ENCODE measurements around the gene C1GALT1C1. TPM values are rescaled to one million over a fixed set of nuclear protein-coding genes. Genes with fewer than 3 reads are reported as not detected.
"Not testable (repeated sequence)": the region's sequence is repeated elsewhere in the genome, so short reads cannot be mapped to it uniquely, and the experiment has no call there.

C1GALT1C1 gene
- 10 to 100 TPM; 12.3 to 13.3 TPM for total RNA-seq

GRCh38 chrX:120629667-120630537 lies at the start of gene C1GALT1C1:
TSS of gene C1GALT1C1 (minus strand) at chrX:120630054. CDS start at chrX:120627166, 2,888 bp downstream.
- DNase-seq, result peak; percentile 92
- Mint-ChIP-seq H3K36me3 (peaks cover 4% of the 10 kb centered on the region), H3K27me3 (no peaks in the 10 kb centered on the region), H3K9me3 (no peaks in the 10 kb centered on the region), H3K4me1 (peaks cover 14% of the 10 kb centered on the region), H3K27ac (peak within 1 kb of the TSS; percentile 97), H3K4me3 (peak within 1 kb of the TSS; percentile 91)

GRCh38 chrX:120677004-120677652 lies 47.3 kb upstream of the C1GALT1C1 start:
- peaks cover 10% of the 10 kb centered on the region for H3K9me3 Mint-ChIP-seq
- peak; percentile 6 for DNase-seq
- peak overlapping the region; percentile 22 for H3K4me3 Mint-ChIP-seq
- peaks cover 15% of the 10 kb centered on the region for H3K4me1 Mint-ChIP-seq
- H3K27me3 Mint-ChIP-seq, result no peaks in the 10 kb centered on the region
- H3K27ac Mint-ChIP-seq, result peak overlapping the region; percentile 43
- peaks cover 9% of the 10 kb centered on the region for H3K36me3 Mint-ChIP-seq

- Mint-ChIP-seq H3K4me1 (peaks cover 10% of the 10 kb centered on the region), H3K27me3 (no peaks in the 10 kb centered on the region), H3K27ac (no peak overlapping the region), H3K9me3 (peaks cover 8% of the 10 kb centered on the region), H3K4me3 (no peak overlapping the region), H3K36me3 (peaks cover 7% of the 10 kb centered on the region)
- DNase-seq, result no peak
These were observed 43.1 kb upstream of the C1GALT1C1 start for GRCh38 chrX:120672841-120673530.

DNA sequence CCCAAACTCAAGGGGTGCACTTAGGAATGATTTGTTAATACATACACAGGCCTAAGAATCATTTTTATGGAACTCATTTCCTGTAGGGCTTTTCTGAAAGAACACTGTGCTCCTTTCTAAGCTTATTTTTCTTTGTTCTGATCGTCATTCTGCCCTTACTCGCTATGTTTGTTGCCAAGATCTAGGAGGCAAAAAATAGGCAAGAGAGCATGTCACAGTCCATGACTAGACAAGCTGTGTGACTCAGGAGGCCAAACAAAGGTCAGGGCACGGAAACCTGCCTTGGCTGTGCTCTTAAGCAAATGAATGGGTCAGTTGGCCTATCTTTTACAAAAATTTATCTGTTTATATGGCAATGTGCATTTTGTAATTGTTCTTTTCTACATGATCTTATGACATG lies 42.5 kb upstream of the C1GALT1C1 start:
- Mint-ChIP-seq H3K4me1 (peaks cover 9% of the 10 kb centered on the region), H3K36me3 (peaks cover 7% of the 10 kb centered on the region)

GRCh38 chrX:120671963-120672362 lies 42.1 kb upstream of the C1GALT1C1 start:
- Mint-ChIP-seq H3K9me3 (peaks cover 7% of the 10 kb centered on the region), H3K36me3 (peaks cover 7% of the 10 kb centered on the region), H3K4me1 (peaks cover 5% of the 10 kb centered on the region), H3K27me3 (no peaks in the 10 kb centered on the region), H3K27ac (no peak overlapping the region), H3K4me3 (no peak overlapping the region)
- DNase-seq, result no peak

More for the DNA sequence above, 42.5 kb upstream of the C1GALT1C1 start:
- Mint-ChIP-seq H3K27ac (no peak overlapping the region), H3K4me3 (no peak overlapping the region), H3K27me3 (no peaks in the 10 kb centered on the region), H3K9me3 (peaks cover 7% of the 10 kb centered on the region)
- no peak for DNase-seq

GRCh38 chrX:120668357-120668756 lies 38.5 kb upstream of the C1GALT1C1 start:
- DNase-seq, result no peak
- no peaks in the 10 kb centered on the region for H3K9me3 Mint-ChIP-seq
- H3K27ac Mint-ChIP-seq, result no peak overlapping the region
- H3K27me3 Mint-ChIP-seq, result no peaks in the 10 kb centered on the region
- H3K36me3 Mint-ChIP-seq, result no peaks in the 10 kb centered on the region
- H3K4me1 Mint-ChIP-seq, result no peaks in the 10 kb centered on the region
- H3K4me3 Mint-ChIP-seq, result no peak overlapping the region

- not testable (repeated sequence) for H3K4me3 Mint-ChIP-seq, H3K4me1 Mint-ChIP-seq, H3K36me3 Mint-ChIP-seq, DNase-seq, H3K9me3 Mint-ChIP-seq, H3K27me3 Mint-ChIP-seq, H3K27ac Mint-ChIP-seq
These were observed 34.7 kb upstream of the C1GALT1C1 start for GRCh38 chrX:120664535-120664934.

DNA sequence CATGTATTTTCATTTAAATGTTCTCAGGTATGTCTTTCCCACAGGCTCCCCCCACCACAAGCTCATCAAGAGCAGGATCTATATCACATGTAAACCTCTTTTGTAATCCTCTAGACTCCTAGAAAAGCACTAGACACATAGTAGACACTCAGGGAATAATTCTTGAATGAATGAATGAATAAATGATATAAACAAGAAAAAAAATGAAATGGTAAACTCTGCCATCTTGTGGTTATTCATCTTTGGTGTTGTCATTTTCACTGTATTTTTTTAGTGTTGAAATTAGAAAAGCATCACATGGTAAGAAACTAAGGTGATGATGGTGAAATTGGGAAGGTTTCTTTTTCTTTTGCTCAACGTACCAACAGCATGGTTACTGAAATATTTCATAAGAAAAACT lies 34.2 kb upstream of the C1GALT1C1 start:
- Mint-ChIP-seq H3K9me3 (no peaks in the 10 kb centered on the region), H3K27me3 (no peaks in the 10 kb centered on the region), H3K4me3 (no peak overlapping the region), H3K27ac (no peak overlapping the region), H3K4me1 (no peaks in the 10 kb centered on the region), H3K36me3 (no peaks in the 10 kb centered on the region)
- no peak for DNase-seq

DNA sequence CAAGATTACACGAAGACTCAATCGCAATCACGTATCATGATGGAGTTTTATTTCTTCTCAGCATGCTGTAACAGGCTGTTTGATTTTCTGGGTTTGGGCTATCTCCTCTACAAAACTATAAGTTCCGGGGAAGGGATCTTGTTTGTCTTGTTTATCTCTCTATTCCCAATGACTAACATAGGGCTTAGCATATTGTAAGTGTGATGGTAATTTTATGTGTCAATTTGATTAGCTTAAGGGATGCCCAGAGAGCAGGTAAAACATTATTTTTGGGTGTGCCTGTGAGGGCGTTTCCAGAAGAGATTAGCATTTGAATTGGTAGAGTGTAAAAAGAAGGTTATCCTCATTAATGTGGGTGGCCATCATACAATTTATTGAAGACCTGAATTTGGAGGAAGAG lies 32.8 kb upstream of the C1GALT1C1 start:
- H3K27me3 Mint-ChIP-seq, result no peaks in the 10 kb centered on the region
- H3K4me1 Mint-ChIP-seq, result no peaks in the 10 kb centered on the region
- no peaks in the 10 kb centered on the region for H3K9me3 Mint-ChIP-seq
- H3K36me3 Mint-ChIP-seq, result no peaks in the 10 kb centered on the region
- DNase-seq, result no peak
- H3K4me3 Mint-ChIP-seq, result no peak overlapping the region
- no peak overlapping the region for H3K27ac Mint-ChIP-seq

DNA sequence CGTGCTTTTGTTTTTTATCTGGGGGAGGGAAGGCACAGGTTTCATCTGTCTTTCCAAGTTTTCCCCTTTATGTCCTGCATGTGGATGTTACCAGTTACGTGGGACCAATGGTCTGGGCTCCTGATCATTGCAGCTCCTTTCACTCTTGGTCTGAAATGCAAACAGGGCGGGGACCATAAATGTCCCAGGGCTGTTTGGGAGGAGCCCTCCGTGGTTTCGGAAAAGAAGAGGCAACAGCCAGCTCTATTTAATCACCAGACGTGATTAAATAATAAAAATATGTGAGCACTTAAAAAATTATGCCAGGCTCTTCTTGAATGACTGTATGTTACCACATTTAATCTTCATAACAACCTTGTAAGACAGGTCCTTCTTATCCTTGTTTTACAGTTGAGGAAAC lies 30.8 kb upstream of the C1GALT1C1 start:
- H3K36me3 Mint-ChIP-seq, result no peaks in the 10 kb centered on the region
- H3K4me1 Mint-ChIP-seq, result no peaks in the 10 kb centered on the region
- no peaks in the 10 kb centered on the region for H3K27me3 Mint-ChIP-seq
- no peaks in the 10 kb centered on the region for H3K9me3 Mint-ChIP-seq
- H3K4me3 Mint-ChIP-seq, result no peak overlapping the region
- no peak overlapping the region for H3K27ac Mint-ChIP-seq
- no peak for DNase-seq

GRCh38 chrX:120653000-120653399 lies 23.1 kb upstream of the C1GALT1C1 start:
- no peak for DNase-seq
- Mint-ChIP-seq H3K9me3 (peaks cover 4% of the 10 kb centered on the region), H3K4me3 (no peak overlapping the region), H3K36me3 (no peaks in the 10 kb centered on the region), H3K27me3 (no peaks in the 10 kb centered on the region), H3K27ac (no peak overlapping the region), H3K4me1 (peaks cover 2% of the 10 kb centered on the region)

- not testable (repeated sequence) for DNase-seq, H3K4me3 Mint-ChIP-seq, H3K27me3 Mint-ChIP-seq, H3K27ac Mint-ChIP-seq, H3K4me1 Mint-ChIP-seq, H3K9me3 Mint-ChIP-seq, H3K36me3 Mint-ChIP-seq
These were observed 22.4 kb upstream of the C1GALT1C1 start for GRCh38 chrX:120652256-120652655.

DNA sequence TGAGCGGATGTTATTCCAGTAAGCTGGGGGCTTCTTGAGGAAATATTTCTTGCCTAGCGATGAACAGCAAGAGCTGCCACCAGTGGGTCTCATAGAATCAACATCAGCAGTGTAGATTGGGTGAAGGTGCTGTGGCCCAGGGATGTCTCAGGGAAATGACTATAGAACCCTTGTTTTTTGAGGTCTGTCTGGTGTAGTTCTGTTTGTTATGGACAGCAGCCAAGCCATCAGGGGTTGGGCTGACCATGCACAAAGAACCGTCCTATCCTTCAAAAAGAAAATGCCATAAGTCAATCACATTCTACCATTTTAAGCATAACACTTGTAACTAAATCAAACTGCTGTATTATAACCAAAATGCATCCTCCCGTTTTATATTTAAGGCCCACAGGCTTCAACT lies 17.3 kb upstream of the C1GALT1C1 start:
- Mint-ChIP-seq H3K27ac (no peak overlapping the region), H3K4me1 (no peaks in the 10 kb centered on the region), H3K4me3 (no peak overlapping the region), H3K27me3 (no peaks in the 10 kb centered on the region), H3K9me3 (peaks cover 4% of the 10 kb centered on the region), H3K36me3 (no peaks in the 10 kb centered on the region)
- DNase-seq, result no peak

DNA sequence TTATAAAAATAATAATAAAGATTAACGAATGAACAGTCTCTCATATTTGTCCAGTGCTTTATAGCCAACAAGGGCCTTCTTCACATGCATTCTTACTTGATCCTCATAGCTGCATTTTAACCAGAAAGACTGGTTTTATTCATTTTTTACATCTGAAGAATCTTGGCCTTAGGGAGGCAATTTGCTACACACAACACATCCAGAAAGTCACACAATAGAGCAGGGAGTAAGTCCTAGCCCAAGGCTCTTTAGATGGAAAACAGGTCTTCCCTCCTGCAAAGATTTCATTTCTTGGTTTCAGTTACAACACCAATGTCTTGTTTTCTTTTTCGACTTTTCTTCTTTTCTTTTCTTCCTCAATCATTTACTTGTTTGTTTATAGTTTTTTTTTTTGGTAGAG lies 13.0 kb upstream of the C1GALT1C1 start:
- H3K36me3 Mint-ChIP-seq, result no peaks in the 10 kb centered on the region
- no peaks in the 10 kb centered on the region for H3K27me3 Mint-ChIP-seq
- H3K4me1 Mint-ChIP-seq, result no peaks in the 10 kb centered on the region
- no peak overlapping the region for H3K27ac Mint-ChIP-seq
- no peak overlapping the region for H3K4me3 Mint-ChIP-seq
- no peaks in the 10 kb centered on the region for H3K9me3 Mint-ChIP-seq
- DNase-seq, result no peak

- Mint-ChIP-seq H3K27ac (no peak overlapping the region), H3K27me3 (no peaks in the 10 kb centered on the region), H3K4me1 (no peaks in the 10 kb centered on the region), H3K9me3 (no peaks in the 10 kb centered on the region), H3K36me3 (no peaks in the 10 kb centered on the region), H3K4me3 (no peak overlapping the region)
- DNase-seq, result no peak
These were observed 8.8 kb upstream of the C1GALT1C1 start for GRCh38 chrX:120638619-120639018.
